ENCODE results near the gene C2orf69.
"Not testable (repeated sequence)": the region's sequence is repeated elsewhere in the genome, so short reads cannot be mapped to it uniquely, and the experiment has no call there.

The C2orf69 gene, protein sequence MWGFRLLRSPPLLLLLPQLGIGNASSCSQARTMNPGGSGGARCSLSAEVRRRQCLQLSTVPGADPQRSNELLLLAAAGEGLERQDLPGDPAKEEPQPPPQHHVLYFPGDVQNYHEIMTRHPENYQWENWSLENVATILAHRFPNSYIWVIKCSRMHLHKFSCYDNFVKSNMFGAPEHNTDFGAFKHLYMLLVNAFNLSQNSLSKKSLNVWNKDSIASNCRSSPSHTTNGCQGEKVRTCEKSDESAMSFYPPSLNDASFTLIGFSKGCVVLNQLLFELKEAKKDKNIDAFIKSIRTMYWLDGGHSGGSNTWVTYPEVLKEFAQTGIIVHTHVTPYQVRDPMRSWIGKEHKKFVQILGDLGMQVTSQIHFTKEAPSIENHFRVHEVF

GRCh38 chr2:199911052-199911876, at the start of gene C2orf69:
C2orf69 (plus strand) TSS chr2:199911293; CDS start chr2:199911439, 146 bp downstream.
- DNase-seq (ENCODE audit: low read depth): peak; percentile 98

- peak; percentile 15 for DNase-seq (ENCODE audit: low read depth)
Measured at GRCh38 chr2:199862788-199863187, 48.3 kb upstream of the C2orf69 start.

GRCh38 chr2:199865905-199866304, 45.2 kb upstream of the C2orf69 start:
- no peak for DNase-seq (ENCODE audit: low read depth)

DNA sequence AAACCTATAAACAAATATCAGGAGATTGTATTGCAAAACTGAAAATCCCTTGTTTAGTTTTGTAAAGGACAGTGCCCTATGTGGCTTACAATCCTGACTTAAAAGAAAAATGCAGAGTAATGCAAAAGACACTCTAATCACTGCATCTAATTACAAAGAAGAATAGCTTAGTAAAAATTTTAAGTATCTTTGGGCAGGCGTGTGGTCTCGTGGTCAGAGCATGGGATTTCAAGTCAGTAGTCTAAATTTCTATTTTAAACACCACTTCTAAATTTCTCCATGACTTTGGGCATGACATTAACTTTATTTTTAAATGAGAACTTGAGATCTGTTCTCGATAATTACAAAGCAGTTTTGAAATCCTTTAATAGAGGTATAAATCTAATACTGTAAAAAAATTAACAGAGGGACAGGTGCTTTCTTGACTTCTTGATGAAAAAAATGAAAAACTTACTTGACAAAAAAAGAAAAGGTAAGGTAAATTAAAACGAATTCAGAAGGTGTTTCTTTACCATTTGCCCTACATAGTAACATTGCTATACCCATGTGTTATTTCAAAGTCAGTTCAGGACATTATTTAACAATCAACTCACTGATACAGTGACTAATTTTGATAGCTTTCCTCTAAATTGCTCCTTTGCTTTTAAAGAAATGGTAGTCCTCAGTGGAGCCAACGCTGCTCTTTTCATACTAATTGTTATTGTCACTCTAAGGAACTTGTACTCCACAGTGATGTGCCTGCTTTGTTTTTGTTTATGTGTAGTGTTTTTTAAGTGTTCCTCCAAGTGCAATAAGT, 42.5 kb upstream of the C2orf69 start:
- no peak for DNase-seq (ENCODE audit: low read depth)

GRCh38 chr2:199869227-199869541, 41.9 kb upstream of the C2orf69 start:
- no peak for DNase-seq (ENCODE audit: low read depth)

DNA sequence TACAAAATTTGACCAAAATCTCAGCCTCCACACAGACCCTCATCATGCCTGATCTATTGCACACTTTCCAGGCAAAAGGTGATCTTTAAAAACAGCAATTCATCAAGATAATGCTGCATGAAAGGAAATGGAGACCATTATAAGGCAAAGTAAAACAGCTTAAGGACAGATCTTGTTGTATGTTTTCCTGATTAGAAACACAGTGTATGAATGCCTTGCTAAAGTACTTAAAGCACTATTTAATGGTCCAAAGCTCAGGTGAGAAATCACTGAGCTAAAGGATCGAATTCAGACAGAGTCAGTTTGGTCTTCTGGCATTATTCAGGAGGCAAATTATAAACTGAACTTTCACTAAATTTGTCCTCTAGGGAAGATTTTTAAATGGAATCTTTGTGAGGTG, 41.4 kb upstream of the C2orf69 start:
- DNase-seq (ENCODE audit: low read depth): no peak

DNA sequence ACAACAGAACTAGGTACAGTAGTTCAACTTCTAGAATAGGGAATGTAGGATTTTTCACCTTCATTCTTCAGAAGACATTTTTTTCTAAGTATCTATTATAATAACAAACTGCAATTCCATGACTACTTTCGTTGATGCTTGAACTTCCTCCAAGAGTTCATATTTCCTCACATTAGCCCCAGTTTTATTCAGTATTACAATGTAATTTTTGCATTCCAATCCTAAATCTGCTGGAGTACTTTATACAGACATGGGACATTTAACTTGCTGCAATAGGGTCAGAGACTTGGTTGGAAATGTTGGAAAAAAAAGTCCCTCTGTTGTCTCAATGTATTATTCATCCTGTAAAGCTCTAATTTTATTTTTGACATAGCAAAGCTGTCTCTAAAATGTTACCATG, 40.5 kb upstream of the C2orf69 start:
- DNase-seq (ENCODE audit: low read depth): no peak

GRCh38 chr2:199874209-199874608, 36.9 kb upstream of the C2orf69 start:
- no peak for DNase-seq (ENCODE audit: low read depth)

GRCh38 chr2:199875400-199875799, 35.7 kb upstream of the C2orf69 start:
- DNase-seq (ENCODE audit: low read depth): no peak

- DNase-seq (ENCODE audit: low read depth): no peak
Measured at GRCh38 chr2:199882667-199883066, 28.4 kb upstream of the C2orf69 start.

DNA sequence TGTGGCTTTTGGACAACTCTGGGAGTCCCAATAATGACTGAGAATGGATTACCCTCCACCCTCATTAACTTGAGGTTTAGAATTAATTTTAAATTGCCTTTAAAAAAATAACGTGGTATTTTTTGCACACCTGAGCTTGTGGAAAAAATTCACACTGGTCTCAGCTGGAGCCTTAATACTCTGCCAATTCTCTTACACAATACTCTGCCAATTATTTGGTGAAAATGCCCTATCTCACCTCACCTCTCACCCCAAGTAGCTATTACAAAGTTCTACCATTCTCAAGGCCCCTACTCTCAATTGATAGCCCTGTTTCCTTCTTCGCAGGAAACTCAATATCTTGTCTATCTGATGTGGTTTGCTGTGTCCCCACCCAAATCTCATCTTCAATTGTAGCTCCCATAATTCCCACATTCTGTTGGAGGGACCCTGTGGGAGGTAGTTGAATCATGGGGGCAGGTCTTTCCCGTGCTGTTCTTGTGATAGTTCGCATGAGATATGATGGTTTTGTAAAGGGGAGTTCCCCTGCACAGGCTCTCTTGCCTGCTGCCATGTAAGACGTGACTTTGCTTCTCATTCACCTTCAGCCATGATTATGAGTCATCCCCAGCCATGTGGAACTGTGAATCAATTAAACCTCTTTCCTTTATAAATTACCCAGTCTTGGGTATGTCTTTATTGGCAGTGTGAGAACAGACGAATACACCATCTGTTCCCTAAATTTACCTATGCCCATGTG, 27.4 kb upstream of the C2orf69 start:
- DNase-seq (ENCODE audit: low read depth): no peak

DNA sequence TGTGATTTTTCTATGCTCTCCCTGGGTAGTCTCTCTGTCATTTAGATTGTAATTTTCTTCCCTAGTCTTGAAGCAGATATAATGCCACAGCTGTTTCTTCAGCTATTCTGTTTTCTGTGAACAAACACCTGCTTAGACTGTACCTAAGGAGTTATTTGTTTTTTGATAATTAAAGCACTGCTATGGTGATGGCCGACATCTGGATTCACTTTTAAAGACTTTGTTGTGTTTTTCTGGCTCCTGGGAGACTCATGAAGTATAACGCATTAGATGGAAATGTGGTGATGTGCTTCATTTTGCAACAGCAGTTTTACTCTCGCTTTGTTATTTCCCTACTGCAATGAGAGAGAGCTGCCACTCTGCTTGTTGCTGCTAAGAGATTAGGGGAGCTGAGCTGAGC, 15.7 kb upstream of the C2orf69 start:
- DNase-seq (ENCODE audit: low read depth): peak; percentile 3

- DNase-seq (ENCODE audit: low read depth): no peak
Measured at GRCh38 chr2:199896617-199897016, 14.5 kb upstream of the C2orf69 start.

- no peak for DNase-seq (ENCODE audit: low read depth)
Measured at GRCh38 chr2:199901942-199902341, 9.2 kb upstream of the C2orf69 start.

GRCh38 chr2:199902486-199903110, 8.5 kb upstream of the C2orf69 start:
- no peak for DNase-seq (ENCODE audit: low read depth)

DNA sequence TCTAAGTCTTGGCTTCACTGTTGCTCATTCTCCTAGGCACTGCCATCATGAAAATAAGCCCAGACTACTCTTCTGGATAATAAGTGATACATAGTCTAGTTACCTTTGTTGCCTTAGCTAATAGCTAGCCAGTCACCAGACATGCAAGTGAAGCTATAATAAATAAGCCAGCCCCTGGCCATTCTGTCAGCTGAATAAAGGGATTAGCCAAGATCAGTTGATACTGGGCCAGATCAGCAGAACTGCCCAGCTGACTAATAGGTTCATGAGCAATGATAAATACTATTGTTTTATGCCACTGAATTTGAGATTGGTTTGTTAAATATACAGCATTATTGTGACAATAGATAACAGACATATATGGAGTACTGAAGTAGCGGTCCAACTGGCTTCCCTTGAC, 8.0 kb upstream of the C2orf69 start:
- peak; percentile 6 for DNase-seq (ENCODE audit: low read depth)

DNA sequence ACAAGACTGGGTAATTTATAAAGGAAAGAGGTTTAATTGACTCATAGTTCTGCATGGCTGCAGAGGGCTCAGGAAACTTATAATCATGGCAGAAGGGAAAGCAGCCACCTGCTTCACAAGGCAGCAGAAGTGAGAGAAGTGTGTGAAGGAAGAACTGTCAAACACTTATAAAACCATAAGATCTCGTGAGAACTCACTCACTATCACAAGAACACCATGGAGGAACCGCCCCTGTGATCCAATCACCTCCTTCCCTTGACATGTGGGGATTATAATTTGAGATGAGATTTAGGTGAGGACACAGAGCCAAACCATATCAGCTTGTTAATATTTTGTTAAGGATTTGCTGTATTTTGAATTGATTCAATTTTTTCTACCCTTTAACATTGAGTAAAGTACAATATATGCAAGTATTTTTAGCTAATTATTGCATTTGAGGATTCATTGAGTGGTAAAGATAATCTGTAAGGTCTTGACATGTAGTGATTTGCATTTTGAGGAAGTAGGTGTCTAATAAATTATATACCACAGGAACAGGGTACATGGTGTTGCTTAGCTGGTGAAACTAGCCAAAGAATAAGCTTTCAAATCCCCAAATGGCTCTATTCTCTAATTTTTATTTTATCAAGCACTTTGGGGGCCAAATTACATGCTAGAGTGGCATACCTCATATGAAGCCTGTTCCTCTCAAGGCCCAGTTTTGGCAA, 3.9 kb upstream of the C2orf69 start:
- no peak for DNase-seq (ENCODE audit: low read depth)

- no peak for DNase-seq (ENCODE audit: low read depth)
Measured at GRCh38 chr2:199910338-199911051, 598 bp upstream of the C2orf69 start.

- no peak for DNase-seq (ENCODE audit: low read depth)
Measured at GRCh38 chr2:199911877-199912161, 726 bp downstream of the C2orf69 start.

GRCh38 chr2:199912553-199913114, 1.5 kb downstream of the C2orf69 start:
- DNase-seq (ENCODE audit: low read depth): not testable (repeated sequence)

Data from iris pigment epithelial cell (primary cell).